Left lung (tissue), 10 donors: ENCODE results near the gene CHD8. TPM values are rescaled to one million over a fixed set of nuclear protein-coding genes. Genes with fewer than 3 reads are reported as not detected.

ENCODE experiments used
- ATAC-seq: fragments of 200-7000 bp; cut with Tn5 transposase; one replicate; pipeline ENCODE4 v1.9.1; 2020; ENCODE audit warnings: moderate library complexity
- DNase-seq, 4 donors: peaks; one replicate each; pipeline ENCODE4 v3.0.0-alpha.2; 2013 to 2020
- H3K27ac ChIP-seq, 2 donors: fragments of 200-600 bp; sonication (generic) in 1 of 2; one replicate each; pipeline versions ENCODE4 v1.5.0 to v1.8.0; 2020 to 2021
- H3K27me3 ChIP-seq, 2 donors: fragments of 200-600 bp; sonication (generic) in 1 of 2; one replicate each; pipeline versions ENCODE4 v1.5.0 to v1.8.0; 2020 to 2021
- H3K36me3 ChIP-seq, 2 donors: fragments of 200-600 bp; sonication (generic) in 1 of 2; one replicate each; pipeline versions ENCODE4 v1.5.0 to v1.8.0; 2020 to 2021
- H3K4me1 ChIP-seq, 2 donors: fragments of 200-600 bp; one replicate each; pipeline ENCODE4 v1.8.0; 2021
- H3K4me3 ChIP-seq, 2 donors: fragments of 200-600 bp; sonication (generic) in 1 of 2; one replicate each; pipeline versions ENCODE4 v1.5.0 to v1.8.0; 2020 to 2021; ENCODE audit warnings: mild to moderate bottlenecking in 1 of 2
- H3K9me3 ChIP-seq, 2 donors: fragments of 200-600 bp; sonication (generic) in 1 of 2; one replicate each; pipeline versions ENCODE4 v1.5.0 to v1.8.0; 2020 to 2021
- intact Hi-C, 2 donors: fragments of 100-400 bp; cut with DNase I; formaldehyde crosslinking; loops; one replicate each; pipeline versions ENCODE4 v1.11.2 to v1.14.2; 2022
- polyA plus RNA-seq, 6 donors: library from polyadenylated mRNA; unstranded; fragments of 120-200 nt; gene quantifications; one replicate each; pipeline ENCODE4 v1.2.1, GENCODE V29; 2013; ENCODE audit not compliant: insufficient read length in 6 of 6
- total RNA-seq, 2 donors: library from RNA; stranded (reverse); fragmentation: NEBNext Ultra II Directional; extraction: Animal tissue kit (Norgen Biotek cat#: 25700); gene quantifications; one replicate each; pipeline ENCODE4 v1.2.1, GENCODE V29; 2021
- TF ChIP-seq, protein P1 (sequence below), 2 donors: fragments of 200-600 bp; sonication (generic) in 1 of 2; IDR thresholded peaks; one replicate each; pipeline versions ENCODE4 v1.5.0 to v1.8.0; 2021; ENCODE audit warnings: antibody characterized with exemption in 2 of 2
- donor health status: DM: no; HTN: yes; CAD: no.
- donor health status: DM: no; HTN: no; CAD: no.

Gene CHD8
- total and polyA plus RNA-seq, 8 donors, result 69.2 to 83.0 (median 76.1) TPM

DNA sequence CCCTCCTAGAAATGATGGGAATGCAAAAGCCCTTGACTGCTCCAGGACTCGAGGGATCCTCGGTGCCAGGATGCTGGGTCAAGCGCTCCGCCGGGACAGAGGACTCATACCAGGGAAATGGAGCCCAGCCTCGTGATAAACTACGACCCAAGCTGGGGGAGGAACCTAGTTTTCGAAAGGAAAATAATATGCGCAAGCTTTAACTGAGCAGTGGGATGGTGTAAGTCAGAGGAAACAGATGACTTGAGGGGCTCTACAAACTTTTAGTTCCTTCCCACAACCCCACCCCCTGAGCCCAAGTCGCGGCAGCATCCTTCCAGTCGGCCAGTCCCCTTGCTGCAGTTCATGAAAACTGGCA lies 71.5 kb downstream of the CHD8 start:
- Histone ChIP-seq H3K36me3 (peaks cover 0 to 42% of the 10 kb centered on the region in 2 donors), H3K27me3 (no peaks in the 10 kb centered on the region), H3K27ac (peak overlapping the region; percentile 90 to 92), H3K4me3 (peak overlapping the region; percentile 83 to 88), H3K4me1 (peaks cover 5 to 45% of the 10 kb centered on the region in 2 donors), H3K9me3 (no peaks in the 10 kb centered on the region)
- TF ChIP-seq, protein P1, sequence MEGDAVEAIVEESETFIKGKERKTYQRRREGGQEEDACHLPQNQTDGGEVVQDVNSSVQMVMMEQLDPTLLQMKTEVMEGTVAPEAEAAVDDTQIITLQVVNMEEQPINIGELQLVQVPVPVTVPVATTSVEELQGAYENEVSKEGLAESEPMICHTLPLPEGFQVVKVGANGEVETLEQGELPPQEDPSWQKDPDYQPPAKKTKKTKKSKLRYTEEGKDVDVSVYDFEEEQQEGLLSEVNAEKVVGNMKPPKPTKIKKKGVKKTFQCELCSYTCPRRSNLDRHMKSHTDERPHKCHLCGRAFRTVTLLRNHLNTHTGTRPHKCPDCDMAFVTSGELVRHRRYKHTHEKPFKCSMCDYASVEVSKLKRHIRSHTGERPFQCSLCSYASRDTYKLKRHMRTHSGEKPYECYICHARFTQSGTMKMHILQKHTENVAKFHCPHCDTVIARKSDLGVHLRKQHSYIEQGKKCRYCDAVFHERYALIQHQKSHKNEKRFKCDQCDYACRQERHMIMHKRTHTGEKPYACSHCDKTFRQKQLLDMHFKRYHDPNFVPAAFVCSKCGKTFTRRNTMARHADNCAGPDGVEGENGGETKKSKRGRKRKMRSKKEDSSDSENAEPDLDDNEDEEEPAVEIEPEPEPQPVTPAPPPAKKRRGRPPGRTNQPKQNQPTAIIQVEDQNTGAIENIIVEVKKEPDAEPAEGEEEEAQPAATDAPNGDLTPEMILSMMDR (IDR thresholded peaks at IDR 0.05), result no peak
- DNase-seq (no peak), ATAC-seq (no peak)
- intact Hi-C loops, result no loop called here

DNA sequence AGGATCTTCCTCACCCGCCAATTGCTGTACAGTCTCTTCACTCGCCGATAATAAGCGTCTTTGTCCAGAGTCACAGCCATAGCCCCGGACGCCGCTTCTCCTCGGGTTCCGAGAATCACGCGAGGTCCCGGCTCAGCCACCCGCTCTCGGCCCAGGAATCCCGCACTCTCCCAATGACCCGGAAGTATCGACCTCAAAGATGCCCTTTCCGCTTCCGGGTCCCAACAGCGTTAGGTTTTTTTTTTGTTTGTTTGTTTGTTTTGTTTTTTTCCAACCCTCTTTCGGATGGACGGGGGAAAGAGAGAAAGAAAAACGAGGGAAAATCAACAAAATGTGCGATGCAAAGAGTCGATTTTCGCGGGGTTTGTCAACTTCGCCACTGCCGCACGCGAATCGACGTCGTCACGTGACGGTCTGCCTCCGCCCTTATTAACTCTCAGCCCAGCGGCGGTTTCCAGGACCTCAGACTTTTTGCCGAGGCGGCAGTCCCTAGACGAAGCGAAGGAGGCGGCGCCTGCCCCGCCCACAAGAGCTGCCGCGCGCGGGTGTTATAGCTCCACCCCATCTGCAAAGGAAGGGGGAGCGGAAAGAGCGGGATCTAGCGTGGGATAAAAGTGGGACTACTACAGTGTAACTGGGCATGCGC lies 72.0 kb downstream of the CHD8 start, which contains the start of gene SUPT16H:
Gene SUPT16H (minus strand): TSS at position 172 of the 646 bp plus-strand sequence. CDS start 92 bp downstream, at position 80.
- peaks cover 5 to 48% of the 10 kb centered on the region in 2 donors for H3K4me1 ChIP-seq
- intact Hi-C loops, result no loop called here

DNA sequence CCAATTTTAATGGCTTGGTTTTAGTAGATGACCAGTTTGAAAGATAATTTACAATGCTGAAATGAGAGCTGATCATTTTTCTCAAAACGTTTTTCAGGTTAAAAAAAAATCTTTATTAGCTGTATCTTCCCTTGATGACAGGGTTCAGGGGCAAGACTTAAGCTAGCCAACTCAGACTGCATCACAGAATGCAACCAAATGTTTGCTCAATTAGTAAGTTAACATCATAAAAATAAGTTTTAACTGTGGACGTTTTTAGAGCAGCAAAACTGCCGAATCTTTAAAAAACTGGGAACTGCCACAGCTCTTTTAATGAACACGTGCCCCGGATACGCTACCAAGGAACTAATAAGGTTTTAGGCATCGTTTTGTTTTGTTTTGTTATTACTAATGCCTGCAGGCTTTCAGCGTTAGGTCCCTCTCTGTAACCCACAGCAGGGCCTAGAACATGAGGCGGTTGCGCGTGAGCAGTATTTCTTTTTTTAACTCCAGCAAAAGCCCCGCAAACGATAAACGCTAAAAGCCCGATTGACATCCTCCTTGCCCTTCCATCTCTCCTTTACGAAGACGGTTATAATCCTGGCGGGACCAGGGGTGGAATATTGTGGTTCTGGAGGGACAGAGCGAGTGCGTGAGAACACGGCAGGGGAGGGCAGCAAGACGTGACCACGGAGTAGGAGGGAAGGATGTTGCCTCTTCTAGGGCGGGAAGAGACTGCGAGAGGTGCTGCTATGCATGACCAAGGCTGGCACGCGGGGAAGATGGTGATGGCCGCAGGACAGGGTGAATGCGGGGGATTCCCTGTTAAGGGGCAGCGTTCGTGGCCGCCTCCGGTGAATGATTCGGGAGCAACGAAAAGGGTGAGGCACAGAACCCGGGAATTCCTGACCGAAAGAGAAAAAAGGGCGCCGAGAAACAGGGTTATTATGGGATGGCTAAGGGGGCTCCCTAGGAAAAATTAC lies 72.8 kb downstream of the CHD8 start:
- ATAC-seq, result peak; percentile 56
- TF ChIP-seq, protein P1 (IDR thresholded peaks at IDR 0.05), result no peak

More for the DNA sequence above, 72.0 kb downstream of the CHD8 start, which contains the start of gene SUPT16H:
- H3K36me3 ChIP-seq, result peaks cover 0 to 37% of the 10 kb centered on the region in 2 donors
- ATAC-seq, result peak; percentile 98
- no peaks in the 10 kb centered on the region for H3K9me3 ChIP-seq
- TF ChIP-seq, protein P1 (IDR thresholded peaks at IDR 0.05), result no peak
- peak; percentile 94 to 98 (median 97) for DNase-seq
- H3K4me3 ChIP-seq, result peak within 1 kb of the TSS; percentile 83 to 88
- no peaks in the 10 kb centered on the region for H3K27me3 ChIP-seq
- H3K27ac ChIP-seq, result peak within 1 kb of the TSS; percentile 90 to 92

DNA sequence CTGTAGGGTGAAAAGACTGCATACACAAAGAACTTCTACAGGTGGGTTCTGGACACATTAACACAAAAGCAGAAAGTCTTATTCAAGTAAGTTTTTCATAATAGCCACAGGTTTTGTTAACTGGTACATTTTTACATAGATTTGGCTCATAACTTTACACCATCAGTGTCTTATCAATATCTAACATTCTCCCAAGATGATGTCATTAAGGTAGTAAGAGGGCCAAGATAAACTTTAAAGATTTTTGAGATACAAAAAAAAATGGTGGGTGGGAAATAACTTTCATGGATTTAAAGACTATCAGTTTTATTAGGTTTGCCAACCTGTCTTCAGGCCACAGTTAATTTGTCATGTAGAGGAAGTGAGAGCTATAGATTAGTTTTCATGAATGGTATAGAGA lies 73.8 kb downstream of the CHD8 start:
- no peaks in the 10 kb centered on the region for H3K27me3 ChIP-seq
- H3K36me3 ChIP-seq, result peaks cover 0 to 21% of the 10 kb centered on the region in 2 donors
- no peak for ATAC-seq
- peaks cover 5 to 51% of the 10 kb centered on the region in 2 donors for H3K4me1 ChIP-seq
- H3K27ac ChIP-seq, result no peak overlapping the region
- H3K9me3 ChIP-seq, result no peaks in the 10 kb centered on the region
- intact Hi-C loops, result no loop called here
- TF ChIP-seq, protein P1 (IDR thresholded peaks at IDR 0.05), result no peak
- no peak for DNase-seq
- H3K4me3 ChIP-seq, result no peak overlapping the region

More for the DNA sequence above, 72.8 kb downstream of the CHD8 start:
- intact Hi-C loops, result no loop called here
- H3K4me3 ChIP-seq, result peak overlapping the region; percentile 83 to 88
- peaks cover 5 to 51% of the 10 kb centered on the region in 2 donors for H3K4me1 ChIP-seq
- H3K9me3 ChIP-seq, result no peaks in the 10 kb centered on the region
- peaks cover 0 to 29% of the 10 kb centered on the region in 2 donors for H3K36me3 ChIP-seq
- DNase-seq, result peak; percentile 18 to 83 (median 40)
- peak overlapping the region; percentile 90 to 92 for H3K27ac ChIP-seq
- H3K27me3 ChIP-seq, result no peaks in the 10 kb centered on the region

DNA sequence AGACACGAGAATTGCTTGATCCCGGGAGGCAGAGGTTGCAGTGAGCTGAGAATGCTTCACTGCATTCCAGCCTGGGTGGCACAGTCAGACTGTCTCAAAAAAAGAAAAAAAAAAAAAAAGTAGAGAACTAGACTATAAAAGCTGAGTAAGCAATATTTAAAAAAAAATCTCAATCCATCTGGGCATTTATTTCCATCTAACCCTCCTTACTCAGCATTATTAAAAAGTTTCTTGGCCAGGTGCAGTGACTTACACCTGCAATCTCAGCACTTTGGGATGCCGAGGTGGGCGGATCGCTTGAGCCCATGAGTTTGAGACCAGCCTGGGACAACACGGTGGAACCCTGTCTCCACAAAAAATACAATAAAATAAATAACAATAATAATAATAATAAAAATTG lies 76.6 kb downstream of the CHD8 start:
- TF ChIP-seq, protein P1 (IDR thresholded peaks at IDR 0.05), result no peak
- no peak overlapping the region for H3K27ac ChIP-seq
- DNase-seq (no peak), ATAC-seq (no peak)
- no peaks in the 10 kb centered on the region for H3K9me3 ChIP-seq
- no peak overlapping the region for H3K4me3 ChIP-seq
- H3K27me3 ChIP-seq, result no peaks in the 10 kb centered on the region
- no peaks in the 10 kb centered on the region for H3K36me3 ChIP-seq
- intact Hi-C loops, result no loop called here
- peaks cover 5 to 42% of the 10 kb centered on the region in 2 donors for H3K4me1 ChIP-seq
